ENCODE results near the gene DOK3. TPM values are rescaled to one million over a fixed set of nuclear protein-coding genes. Genes with fewer than 3 reads are reported as not detected.

Gene DOK3
- total and polyA plus RNA-seq, 2 donors (not counting 3 experiments of a cell fraction or from before 2014, with no cell fraction given), result 4.8 to 5.3 TPM

- Histone ChIP-seq H3K9me1 (replicated peaks; ENCODE audit: control insufficient read depth, extremely low read depth, insufficient read depth, low read length) (no peaks in the 10 kb centered on the region), H4K20me1 (replicated peaks; ENCODE audit: control insufficient read depth, extremely low read depth, insufficient read depth, low read length) (no peaks in the 10 kb centered on the region), H3K4me3 (replicated peaks in 1 of 3; ENCODE audit: insufficient read depth in 1 of 3, low read depth in 1 of 3, low read length in 3 of 3) (no peak overlapping the region), H3K36me3 (ENCODE audit: control insufficient read depth in 2 of 2, extremely low read depth in 1 of 2, insufficient read depth in 2 of 2, low read length in 2 of 2) (peaks cover 16 to 56% of the 10 kb centered on the region in 2 experiments), H3K79me2 (ENCODE audit: control insufficient read depth, insufficient read depth, low read length) (no peaks in the 10 kb centered on the region), H3K9me3 (replicated peaks; ENCODE audit: control insufficient read depth, insufficient read depth, low read length) (no peaks in the 10 kb centered on the region), H3K27me3 (ENCODE audit: control insufficient read depth in 2 of 2, insufficient read depth in 2 of 2, low read length in 2 of 2) (no peaks in the 10 kb centered on the region), H3K27ac (ENCODE audit: insufficient read depth, low read depth, low read length) (no peak overlapping the region), H2AFZ (ENCODE audit: low read depth, low read length) (no peak overlapping the region), H3K9ac (replicated peaks; ENCODE audit: extremely low read depth, insufficient read depth, low read length) (no peak overlapping the region), H3K4me2 (ENCODE audit: insufficient read depth, low read length) (no peak overlapping the region), H3K4me1 (ENCODE audit: control insufficient read depth, extremely low read depth, insufficient read depth, low read length) (no peaks in the 10 kb centered on the region)
- ChIA-PET CTCF (no interaction called here), POLR2A (interaction anchor here (0.6 kb wide), 1 partner anchor 16 kb away, joined by 6 read pairs; no protein-coding TSS in a partner anchor)
- dilution Hi-C loops (cut with MboI; ENCODE audit: extremely low pct_ligation_motif_present, low sequenced_read_pairs) (no loop called here), intact Hi-C loops (cut with micrococcal nuclease) (no loop called here)
- BruUV-seq (replicated peaks), result no TSS peak
- no peak for FAIRE-seq
- no peak for DNase-seq (ENCODE audit: low read depth, low spot score)
- no peak for TF ChIP-seq JUN (IDR thresholded peaks at IDR 0.05; ENCODE audit: borderline replicate concordance, insufficient read depth, insufficient read length, low read depth)
- TF ChIP-seq CTCF (IDR thresholded peaks at IDR 0.05; ENCODE audit: extremely low read depth in 1 of 2, insufficient read depth in 1 of 2, low read depth in 1 of 2, low read length in 2 of 2), result no peak
- no peak for TF ChIP-seq FOS (IDR thresholded peaks at IDR 0.05; ENCODE audit: borderline replicate concordance, insufficient read depth, low read length)
- no peak for TF ChIP-seq GATA2 (IDR thresholded peaks at IDR 0.05; ENCODE audit: insufficient read depth, insufficient read length, low read depth, low read length)
- TF ChIP-seq POLR2A (IDR thresholded peaks at IDR 0.05; ENCODE audit: low read depth, low read length), result no peak
- no peak for TF ChIP-seq POLR2AphosphoS5 (IDR thresholded peaks at IDR 0.05; ENCODE audit: insufficient read depth, low read depth, low read length)
- TF ChIP-seq EZH2 (IDR thresholded peaks at IDR 0.05; ENCODE audit: borderline replicate concordance, low read depth, low read length, severe bottlenecking), result no peak
- TF ChIP-seq MAX (IDR thresholded peaks at IDR 0.05; ENCODE audit: insufficient read depth, insufficient read length), result no peak
- no peak for TF ChIP-seq MYC (IDR thresholded peaks at IDR 0.05; ENCODE audit: low read depth, low read length)
Observed at GRCh38 chr5:177530638-177531037, 21.0 kb upstream of the DOK3 start.
